Stimulated activated CD4-positive, alpha-beta T cell treated with anti-CD3 and anti-CD28 coated beads, Interleukin-12 subunit alpha, Interleukin-12 subunit beta, amount 100 ng/mL, for 48 hours (primary cell): ENCODE results near the gene TAGAP.

ENCODE experiments used
- DNase-seq, 3 donors: peaks; one replicate each; pipeline ENCODE4 v3.0.0-alpha.2; 2020; ENCODE audit warnings: low read depth in 2 of 3, low spot score in 1 of 3

The TAGAP gene

DNA sequence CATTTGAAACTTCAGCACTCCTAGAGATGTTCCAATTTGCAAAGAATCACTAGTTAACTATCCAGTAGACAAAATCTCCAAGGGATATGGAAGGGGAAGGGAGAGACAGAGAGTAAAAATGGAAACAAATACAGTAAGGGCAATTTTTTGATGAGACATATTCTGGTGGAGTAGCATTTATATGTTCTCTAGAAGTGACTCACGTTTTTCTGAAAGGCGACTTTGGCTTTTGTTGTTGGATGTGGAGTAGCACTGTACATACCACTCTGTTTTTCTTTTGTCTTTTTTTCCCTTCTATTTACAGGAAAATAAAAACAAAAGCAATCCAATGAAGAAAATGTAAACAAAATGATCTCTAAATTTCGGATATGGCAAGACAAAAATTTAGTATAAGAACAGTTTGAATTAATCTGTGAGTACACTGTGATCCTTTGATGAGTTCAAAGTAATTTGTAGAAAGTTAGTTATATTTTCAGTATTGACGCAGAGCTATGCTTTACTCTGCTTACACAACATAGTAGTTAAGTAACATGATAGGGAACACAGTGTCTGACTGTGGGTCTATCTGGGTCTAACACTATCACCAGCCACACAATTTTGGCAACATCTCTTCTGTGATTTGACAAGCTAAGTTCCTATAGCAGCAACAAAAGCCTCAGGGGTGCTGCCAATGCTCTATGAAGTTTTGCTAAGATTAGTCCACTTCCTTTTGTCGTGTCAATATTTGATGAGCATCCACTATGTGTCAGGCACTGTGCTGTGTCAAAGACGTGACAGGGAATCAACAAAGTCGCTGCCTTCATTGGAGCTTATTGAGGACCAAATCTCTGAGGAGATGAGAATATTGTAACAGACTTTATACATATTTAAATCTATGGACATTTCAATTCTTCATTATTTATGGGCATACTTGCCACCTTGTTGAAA, 27.3 kb upstream of the TAGAP start:
- DNase-seq: no peak

DNA sequence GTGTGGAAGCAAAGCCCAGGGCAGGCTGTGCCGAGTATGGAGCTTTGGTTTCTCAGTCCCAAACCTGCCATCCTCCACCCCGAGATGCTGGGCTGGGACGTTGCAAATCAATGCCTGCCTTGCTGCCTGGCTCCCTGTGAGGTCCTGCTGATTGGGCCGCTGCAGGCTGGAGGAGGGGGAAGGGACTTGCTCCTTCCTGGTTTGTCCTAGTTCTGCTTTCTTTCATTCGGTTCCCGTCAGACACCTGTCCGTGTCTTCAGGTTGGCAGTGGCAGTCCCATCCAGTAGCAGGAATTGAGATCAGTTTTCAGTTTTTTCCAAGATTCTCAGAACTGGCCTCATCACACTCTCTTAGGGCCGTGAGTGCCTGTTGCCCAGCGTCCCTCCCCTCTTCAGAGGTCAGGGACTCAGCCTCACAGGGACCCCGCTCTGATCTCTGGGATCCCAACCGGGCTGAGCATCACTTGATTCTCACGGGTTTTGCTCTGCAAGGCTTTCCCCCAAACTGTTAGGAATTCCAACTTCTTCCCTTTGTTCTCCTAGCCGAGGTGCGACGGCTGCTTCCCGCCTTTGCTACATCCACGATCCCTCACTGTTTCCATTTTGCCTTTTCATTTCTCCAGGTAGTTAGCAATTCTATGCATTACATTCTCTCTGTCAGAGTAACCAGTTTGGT, 24.2 kb upstream of the TAGAP start:
- no peak for DNase-seq

DNA sequence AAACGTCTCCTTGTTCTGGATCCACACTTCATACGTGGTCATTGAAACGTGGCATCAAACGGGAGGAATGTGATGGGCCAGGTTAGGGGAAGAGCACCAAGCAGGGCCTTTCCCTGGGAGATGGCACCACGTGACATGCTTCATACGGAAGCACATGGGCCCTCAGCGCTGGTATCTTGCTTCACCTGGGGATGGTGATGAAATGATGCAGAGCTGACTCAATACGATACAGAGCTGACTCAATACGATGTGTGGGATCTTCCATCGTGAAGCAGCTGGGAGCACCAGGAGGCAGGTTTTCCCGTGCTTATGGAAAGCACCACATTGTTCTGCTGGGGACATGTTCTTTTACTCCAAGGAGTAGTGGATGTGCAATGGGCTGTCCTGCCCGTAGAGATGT, 22.5 kb upstream of the TAGAP start:
- DNase-seq: no peak

DNA sequence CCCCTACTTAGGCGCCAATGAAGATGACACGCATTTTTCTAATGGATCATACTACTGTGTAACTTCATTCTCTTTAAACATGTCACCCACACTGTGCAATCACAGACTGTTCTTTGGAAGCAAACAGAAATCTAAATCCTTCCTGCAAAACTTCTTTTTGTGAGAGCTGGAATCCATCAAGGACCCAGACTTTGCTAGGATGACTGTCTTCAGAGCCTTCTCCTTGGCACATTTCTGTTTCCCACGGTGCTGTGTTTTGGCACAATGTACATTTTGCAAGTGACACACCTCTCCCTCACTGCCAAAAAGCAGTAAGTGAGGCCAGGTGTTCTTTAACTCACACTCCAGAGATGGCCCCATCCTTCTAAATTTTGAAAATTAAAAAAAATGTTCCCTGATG, 21.7 kb upstream of the TAGAP start:
- DNase-seq: no peak

DNA sequence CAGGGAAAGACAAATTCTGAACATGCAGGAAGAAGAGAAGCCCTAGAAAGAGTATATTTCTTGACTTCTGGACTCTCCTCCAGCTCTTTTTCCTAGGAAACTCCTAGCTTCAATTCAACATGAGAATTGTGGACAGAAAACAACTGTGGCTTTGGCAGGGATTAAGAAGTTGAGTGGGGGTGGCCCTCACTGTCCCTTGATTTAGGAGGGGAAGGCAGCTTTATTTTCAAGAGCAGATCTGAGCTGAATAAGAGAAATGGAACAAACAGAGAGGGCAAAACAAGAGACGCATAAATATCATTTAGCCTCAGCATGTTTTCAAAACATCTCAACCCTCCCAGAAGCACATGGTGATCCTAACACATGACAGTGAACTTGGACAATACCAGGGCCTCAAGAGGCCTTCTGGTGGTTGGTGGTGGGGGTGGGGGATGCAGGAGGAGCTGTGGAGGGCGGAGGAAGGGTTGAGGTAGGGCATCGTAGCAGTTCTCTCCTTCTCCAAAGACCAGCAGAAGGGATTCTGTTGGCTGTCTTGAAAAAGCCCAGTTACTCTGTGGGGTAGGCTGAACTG, 21.1 kb upstream of the TAGAP start:
- no peak for DNase-seq

DNA sequence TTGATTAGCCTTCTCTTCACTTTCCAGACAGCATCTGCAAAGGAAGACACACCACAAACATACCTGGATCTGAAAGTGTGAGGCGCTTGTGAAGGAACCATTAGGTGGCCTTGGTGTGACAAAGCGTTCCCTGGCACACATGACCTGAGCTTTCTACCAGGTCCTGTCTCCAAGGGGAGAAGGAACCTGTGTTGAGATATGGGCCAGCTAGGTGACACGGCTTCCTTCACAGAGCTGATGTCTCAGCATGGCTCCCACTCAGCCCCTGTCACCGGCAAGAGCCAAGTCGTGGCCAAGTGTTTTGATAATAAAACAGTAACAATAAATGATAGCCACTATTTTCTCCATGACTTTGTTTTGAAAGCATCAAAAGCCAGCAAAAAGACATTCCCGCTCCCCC, 20.3 kb upstream of the TAGAP start:
- no peak for DNase-seq

DNA sequence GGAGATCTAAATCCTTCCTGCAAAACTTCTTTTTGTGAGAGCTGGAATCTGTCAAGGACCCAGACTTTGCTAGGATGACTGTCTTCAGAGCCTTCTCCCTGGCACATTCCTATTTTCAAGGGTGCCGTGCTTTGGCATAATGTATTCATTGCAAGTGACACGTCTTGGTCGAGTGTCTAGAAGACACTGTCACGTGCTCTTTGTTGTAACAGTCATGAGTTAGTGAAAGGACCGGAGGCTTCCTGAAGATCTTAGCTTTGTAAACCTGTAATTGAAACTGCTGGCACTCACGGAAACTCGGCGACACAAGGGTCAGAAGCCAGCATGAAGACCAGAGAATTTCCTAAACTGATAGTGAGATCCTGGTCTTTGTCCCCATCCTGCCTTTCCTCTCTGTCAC, 19.7 kb upstream of the TAGAP start:
- DNase-seq: no peak

DNA sequence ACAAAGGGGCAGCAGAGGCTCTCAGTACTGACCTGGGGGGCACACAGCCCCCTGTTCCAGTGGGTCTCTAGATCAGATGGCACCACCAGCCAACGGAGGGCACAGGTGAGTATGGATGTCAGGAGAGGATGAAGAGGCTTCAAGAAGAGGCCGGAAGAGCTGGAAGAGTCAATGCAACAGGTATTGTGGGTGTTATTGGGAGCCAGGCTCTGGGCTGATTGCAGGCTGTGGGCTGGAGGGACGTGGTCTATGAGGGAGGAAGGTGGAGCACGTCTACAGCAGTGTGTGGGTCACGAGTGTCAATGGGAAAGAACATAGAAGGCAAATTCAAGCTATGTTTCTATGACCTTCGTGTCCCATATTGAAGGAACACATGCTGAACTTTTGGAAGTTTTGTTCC, 18.8 kb upstream of the TAGAP start:
- no peak for DNase-seq

DNA sequence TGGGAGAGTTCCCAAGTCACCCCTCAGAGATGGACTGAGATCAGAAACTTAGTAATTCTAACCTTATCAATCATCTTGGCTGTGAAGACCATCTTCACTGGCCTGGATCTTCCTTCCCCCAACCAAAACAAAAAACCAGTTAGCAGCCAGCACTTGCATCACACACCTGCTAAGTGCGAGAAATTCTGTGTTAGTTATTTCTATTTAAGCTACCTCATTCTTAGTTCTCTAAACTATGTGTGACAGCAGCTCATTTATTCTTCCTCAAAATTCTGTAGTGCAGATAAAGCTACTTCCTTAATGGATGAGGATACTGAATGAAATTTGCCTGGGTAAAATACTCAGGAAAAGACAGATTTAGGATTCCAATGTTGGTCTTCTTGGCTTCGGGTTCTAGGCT, 18.2 kb upstream of the TAGAP start:
- DNase-seq: no peak

DNA sequence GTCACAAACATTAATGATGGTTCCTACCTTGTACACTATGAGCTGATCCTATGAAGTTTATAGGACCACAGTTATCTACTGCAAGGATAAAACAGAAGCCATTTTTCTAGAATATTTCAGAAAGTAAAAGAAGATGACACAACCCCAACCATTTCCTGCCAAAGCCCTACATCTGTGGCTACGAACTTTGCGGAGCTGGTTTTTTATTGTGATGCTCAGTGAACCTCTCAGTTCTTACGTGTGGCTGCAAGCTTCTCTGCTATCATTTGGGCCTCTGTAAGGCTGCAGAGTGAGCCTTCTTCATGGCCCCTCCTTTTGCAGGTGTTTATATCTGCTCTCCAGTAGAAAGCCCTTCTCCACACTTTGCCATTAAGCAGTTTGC, 17.8 kb upstream of the TAGAP start:
- no peak for DNase-seq

DNA sequence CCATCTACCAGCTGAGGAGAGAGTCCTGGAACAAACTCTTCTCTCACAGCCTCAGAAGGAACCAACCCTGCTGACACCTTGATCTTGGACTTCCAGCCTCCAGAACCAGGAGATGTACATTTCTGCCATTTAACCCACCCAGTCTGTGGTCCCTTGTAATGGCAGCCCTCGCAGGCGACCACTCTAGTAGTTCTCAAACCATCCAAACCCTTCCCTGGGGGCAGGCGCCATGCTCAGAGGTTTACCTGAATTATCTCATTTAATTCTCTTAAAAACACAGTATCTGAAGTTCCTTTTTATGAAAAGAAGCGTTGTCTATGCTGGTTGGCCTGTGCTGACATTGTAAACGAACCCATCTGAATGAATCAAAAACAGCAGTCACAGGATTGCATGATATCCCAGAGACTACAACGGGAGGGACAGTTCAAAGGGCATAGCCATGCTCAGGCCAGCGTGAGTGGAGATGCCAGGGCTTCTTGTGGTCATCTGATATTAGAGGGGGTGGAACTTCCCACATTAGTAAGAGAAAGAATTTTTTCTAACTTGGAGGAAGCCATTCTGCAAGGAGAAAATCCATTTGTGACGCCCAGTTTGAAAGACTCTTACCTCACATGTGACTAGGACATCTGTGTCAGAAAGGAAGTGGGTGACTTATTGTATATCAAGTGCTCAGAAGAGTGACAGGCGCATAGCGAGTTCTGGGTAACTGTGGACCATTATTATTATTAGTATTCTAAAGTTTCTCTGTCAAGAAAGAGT, 17.2 kb upstream of the TAGAP start:
- DNase-seq: no peak

DNA sequence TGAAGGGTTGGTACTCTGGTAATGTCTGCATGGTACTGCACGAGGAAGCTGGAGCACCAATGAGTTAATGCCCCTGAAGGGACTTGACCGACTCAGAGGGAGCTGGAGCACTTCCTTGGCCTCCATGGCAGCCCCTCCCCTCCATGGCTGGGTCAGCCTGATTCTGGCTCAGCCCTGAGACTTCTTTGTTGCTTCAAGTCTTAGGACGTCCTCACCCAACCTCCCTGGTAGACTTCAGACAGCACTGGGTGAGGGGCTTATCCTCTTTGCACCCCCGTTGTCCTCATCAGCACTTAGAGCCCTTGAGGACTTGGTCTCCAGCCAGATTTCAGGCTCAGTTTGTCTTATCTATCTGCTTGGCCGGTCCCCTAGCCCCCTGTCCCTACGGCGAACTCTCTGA, 16.4 kb upstream of the TAGAP start:
- DNase-seq: no peak

DNA sequence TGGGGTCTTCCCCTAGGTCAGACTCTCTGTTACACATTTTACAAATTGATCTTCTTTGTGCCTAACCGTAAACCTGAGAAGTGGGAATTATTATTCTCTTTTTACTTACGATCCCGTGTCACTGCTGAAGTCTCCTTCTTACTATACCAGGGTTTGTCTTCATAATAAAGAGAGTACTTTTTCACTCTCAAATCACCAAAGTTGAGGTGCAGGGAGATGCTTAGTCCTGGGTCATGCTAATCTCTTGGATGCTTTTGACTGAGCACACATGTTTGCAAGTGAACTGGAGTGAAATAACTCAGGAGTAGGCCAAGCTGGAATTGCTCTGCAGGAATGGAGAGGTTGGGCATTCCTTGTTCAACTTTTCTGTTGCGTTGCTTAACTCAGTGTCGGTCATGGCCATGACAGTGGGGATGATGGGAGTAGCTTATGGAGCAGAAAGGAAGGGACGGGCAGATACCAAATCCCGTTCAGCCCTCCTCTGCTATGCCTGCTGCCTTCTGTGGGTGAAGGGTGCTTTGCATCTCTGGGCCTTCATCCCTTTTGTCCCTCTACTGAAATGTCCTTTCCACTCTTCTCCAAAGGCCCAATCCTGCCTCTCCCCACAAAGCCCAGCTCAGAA, 15.2 kb upstream of the TAGAP start:
- DNase-seq: no peak

DNA sequence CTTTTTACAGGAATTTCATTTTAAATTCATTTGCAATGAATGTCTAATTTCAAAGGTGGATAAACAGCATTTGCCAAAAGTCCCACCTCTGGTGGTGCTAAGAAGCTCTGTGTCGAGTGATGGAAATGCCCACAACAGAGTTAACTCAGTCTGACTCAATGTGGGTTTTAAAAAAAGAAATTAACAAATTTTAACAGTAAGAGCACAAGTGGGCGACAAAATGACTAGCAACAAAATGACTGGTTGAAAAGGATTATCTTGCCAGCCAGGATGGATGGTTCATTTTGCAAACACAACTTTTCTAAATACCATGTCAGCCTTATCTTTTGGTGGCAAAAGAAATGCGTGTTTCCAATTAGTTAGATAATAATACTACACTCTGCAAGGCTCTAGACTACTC, 14.3 kb upstream of the TAGAP start:
- DNase-seq: no peak

DNA sequence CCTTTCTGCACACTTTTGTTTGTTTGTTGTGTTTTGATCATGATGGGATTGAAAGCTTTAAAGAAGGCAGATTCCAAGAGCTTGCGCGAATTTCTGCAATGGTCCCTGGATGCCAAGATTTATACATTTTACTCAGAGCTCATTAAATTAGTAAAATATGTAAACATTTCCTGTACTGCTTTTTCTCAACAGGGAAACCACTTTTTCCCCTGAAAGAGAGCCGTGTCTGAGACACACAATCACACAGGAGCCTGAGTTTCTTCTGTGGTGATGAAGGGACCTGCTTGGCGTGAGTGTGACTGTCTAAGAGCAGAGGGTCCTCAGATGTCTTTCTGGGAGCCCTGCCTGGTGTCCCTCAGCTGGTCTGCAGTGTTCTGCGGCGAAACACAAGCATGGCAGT, 12.1 kb upstream of the TAGAP start:
- no peak for DNase-seq

DNA sequence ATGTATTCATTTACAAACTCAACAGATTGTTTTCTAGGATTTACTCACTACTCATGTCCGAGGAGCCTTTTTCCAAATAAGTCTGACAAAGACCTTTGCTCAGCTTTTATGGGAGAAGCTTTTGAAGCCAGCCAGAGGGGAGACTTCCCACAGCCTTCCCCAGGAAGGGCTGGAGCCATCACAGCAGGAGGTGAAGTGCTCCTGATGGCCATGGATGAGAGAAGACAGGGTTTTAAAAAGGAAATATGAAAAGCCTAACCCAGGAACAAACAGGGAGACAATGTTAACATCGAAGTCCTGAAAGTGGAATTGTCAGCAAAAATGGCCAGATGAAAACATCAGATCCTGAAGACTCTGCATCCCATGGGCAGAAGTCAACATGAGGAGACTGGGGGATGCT, 11.6 kb upstream of the TAGAP start:
- no peak for DNase-seq

DNA sequence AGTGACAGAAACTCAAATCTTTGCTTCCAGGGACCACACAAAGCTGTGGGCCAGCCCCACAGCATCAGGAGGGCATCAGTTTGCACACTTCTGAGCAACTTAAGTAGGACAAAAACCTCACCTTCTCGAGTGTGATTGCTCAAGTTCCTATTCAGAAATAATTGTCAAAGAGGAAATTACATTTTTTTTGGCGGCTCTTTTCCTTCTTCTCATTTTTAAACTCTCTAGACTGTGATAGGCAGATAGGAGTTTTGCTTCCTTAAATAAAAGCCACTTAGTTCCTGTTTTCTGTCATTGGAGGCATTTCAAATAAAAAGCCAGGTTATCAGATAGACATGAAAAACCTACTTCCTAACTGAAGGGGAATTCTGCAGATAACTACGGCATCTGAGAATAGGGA, 11.2 kb upstream of the TAGAP start:
- no peak for DNase-seq

DNA sequence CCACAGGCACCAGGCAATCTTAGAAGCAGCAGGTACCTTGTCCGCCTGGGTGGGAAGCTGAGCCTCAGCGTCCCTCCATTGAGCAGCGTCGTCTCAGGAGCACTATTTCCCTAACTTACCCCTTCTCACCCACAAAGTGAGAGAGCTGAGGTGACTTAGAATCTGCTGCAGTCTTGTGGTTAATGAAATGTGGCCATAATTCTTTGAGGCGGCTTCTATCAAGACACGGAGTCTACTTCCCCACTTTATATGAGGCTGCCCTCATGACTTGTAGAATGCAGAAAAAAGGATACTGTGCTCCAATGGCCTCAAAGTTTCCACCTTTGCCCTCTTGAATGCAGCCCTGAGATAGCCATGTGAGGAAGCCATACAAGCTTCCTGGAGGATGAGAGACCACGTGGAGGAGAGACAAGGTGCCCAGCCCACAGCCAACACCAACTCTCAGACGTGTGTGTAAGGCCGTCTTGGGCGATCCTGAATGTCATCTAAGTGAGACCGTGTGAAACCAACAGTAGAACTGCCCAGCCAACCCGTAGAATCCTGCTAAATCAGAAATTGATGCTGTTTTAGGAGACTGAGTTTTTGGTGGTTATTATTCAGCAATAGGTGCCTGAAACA, 9.1 kb upstream of the TAGAP start:
- no peak for DNase-seq

DNA sequence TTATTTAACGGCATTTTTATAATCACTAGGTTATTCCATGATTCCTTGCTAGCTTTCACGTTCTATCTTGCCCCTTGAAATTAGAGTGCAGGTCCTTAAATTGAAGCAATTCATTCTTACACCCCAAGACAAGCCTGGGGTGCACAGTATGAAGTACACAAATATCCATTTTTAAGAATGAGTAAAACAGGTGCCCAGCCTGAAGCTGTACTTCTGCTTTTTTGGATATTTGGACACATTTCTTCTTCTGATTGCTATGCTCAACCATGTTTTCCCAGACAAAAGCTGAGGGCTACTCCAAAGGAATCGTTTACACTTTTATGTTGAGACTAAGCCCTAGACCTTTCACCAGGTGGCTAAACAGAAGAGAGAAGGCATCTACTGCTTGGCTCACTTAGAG, 7.9 kb upstream of the TAGAP start:
- DNase-seq: no peak

DNA sequence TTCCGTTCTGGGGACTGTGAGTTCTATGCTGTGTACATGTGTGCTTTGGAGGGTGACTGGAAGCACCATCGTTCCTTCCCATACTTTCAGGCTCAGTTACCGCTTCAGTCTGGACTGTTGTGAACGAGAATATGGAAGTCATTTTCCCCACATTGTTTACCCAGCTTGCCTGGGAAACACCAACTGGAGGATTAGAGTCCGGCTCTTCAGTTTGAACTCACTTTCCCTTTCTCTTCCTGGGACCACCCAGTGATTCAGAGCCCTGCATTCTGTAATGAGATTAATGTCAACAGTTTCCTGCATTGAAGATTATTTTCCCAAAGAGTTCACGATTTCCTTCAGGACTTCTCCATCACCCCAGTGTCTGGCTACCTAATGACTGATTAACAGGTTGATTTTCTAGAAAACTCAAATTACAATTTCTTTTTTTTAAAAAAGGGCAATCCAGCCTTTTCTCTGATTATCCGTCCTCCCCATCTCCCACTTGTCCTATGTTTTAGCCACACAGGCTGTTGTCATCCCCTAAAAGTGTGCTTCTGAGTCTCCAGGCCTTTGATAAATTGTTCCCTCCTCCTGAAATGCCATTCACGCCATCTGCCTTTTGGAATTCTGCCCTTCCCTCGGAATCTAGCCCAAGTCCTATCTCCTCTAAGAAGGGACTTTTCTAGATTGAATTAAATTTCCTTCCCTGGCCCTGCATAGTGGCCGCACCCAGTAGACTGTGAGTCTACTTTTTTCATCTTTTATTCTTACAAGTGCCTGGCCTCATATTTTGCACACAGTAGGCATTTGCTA, 3.3 kb upstream of the TAGAP start:
- no peak for DNase-seq
